B cell (primary cell): ENCODE results near the gene BBX. TPM values are rescaled to one million over a fixed set of nuclear protein-coding genes. Genes with fewer than 3 reads are reported as not detected.

Experiments
- ATAC-seq: fragments of 200-7000 bp; cut with Tn5 transposase; one replicate; pipeline ENCODE4 v1.10.0; 2021; ENCODE audit warnings: low read depth, mild to moderate bottlenecking, moderate number of reproducible peaks, moderate library complexity
- CTCF ChIA-PET: fragments of 350-600 bp; sonication (Branson Sonifier 250); formaldehyde crosslinking; loops from one replicate; lab custom pipeline; 2021; ENCODE audit warnings: antibody characterized with exemption, inconsistent platforms; lab: Charles Lee
- POLR2A ChIA-PET: fragments of 350-600 bp; sonication (Branson Sonifier 250); formaldehyde crosslinking; loops from one replicate; lab custom pipeline; 2021; ENCODE audit warnings: antibody characterized with exemption; lab: Charles Lee
- DNase-seq: peaks from one replicate; pipeline ENCODE4 v3.0.0; 2013
- H2AFZ ChIP-seq: 2 replicates; pipeline ENCODE4 v1.6.1; 2012; ENCODE audit warnings: mild to moderate bottlenecking, low read depth, low read length; ENCODE audit not compliant: insufficient read depth, poor library complexity, severe bottlenecking
- H3K27ac ChIP-seq, 2 donors: 1 replicate in 1 of 2; 2 replicates in 1 of 2; pipeline ENCODE4 v1.5.1; 2012 to 2013; ENCODE audit warnings: low read length in 2 of 2, mild to moderate bottlenecking in 2 of 2, moderate library complexity in 1 of 2
- H3K27me3 ChIP-seq, 4 experiments: fragments of 200-600 bp in 1 of 4; sonication (generic) in 1 of 4; replicated peaks in 1 of 4; 1 replicate in 2 of 4; 2 replicates in 2 of 4; pipeline versions ENCODE4 v1.6.1 to v1.7.0; 2013 to 2016; ENCODE audit warnings: low read length in 3 of 4, mild to moderate bottlenecking in 2 of 4, mixed read lengths in 1 of 4, moderate library complexity in 1 of 4; ENCODE audit not compliant: insufficient read depth in 4 of 4, control insufficient read depth in 3 of 4; ENCODE audit errors: control extremely low read depth in 1 of 4
- H3K36me3 ChIP-seq, 2 experiments: replicated peaks in 1 of 2; 1 replicate in 1 of 2; 2 replicates in 1 of 2; pipeline versions ENCODE4 v1.6.1 to v1.7.1; 2013; ENCODE audit warnings: low read length in 1 of 2; ENCODE audit not compliant: insufficient read depth in 2 of 2, control insufficient read depth in 1 of 2; ENCODE audit errors: control extremely low read depth in 1 of 2, extremely low read depth in 1 of 2
- H3K4me1 ChIP-seq, 2 donors: fragments of 200-600 bp in 1 of 2; sonication (generic) in 1 of 2; 1 replicate in 1 of 2; 2 replicates in 1 of 2; pipeline versions ENCODE4 v1.5.1 to v1.6.1; 2013 to 2017; ENCODE audit warnings: low read length in 2 of 2; ENCODE audit not compliant: control insufficient read depth in 2 of 2, insufficient read depth in 2 of 2
- H3K4me2 ChIP-seq: replicated peaks from 2 replicates; pipeline ENCODE3; 2012; ENCODE audit warnings: mild to moderate bottlenecking, low read depth, low read length; ENCODE audit not compliant: poor library complexity, severe bottlenecking
- H3K4me3 ChIP-seq, 5 experiments: fragments of 200-600 bp in 1 of 5; sonication (generic) in 1 of 5; 1 replicate in 3 of 5; 2 replicates in 2 of 5; pipeline versions ENCODE4 v1.5.1 to v1.7.0; 2011 to 2016; ENCODE audit warnings: low read length in 4 of 5, mild to moderate bottlenecking in 4 of 5, low read depth in 2 of 5, control low read depth in 1 of 5, moderate library complexity in 1 of 5; ENCODE audit not compliant: insufficient read depth in 1 of 5; ENCODE audit errors: control extremely low read depth in 1 of 5, extremely low read depth in 1 of 5
- H3K79me2 ChIP-seq: fragments of 200-600 bp; sonication (generic); one replicate; pipeline ENCODE4 v1.6.0; 2016; ENCODE audit warnings: low read length; ENCODE audit not compliant: control insufficient read depth, insufficient read depth
- H3K9ac ChIP-seq: fragments of 200-600 bp; sonication (generic); 2 replicates; pipeline ENCODE4 v1.6.1; 2017; ENCODE audit warnings: mild to moderate bottlenecking, low read length, moderate library complexity
- H3K9me3 ChIP-seq, 3 donors: one replicate each; pipeline versions ENCODE4 v1.6.1 to v1.7.1; 2013; ENCODE audit warnings: low read length in 2 of 3; ENCODE audit not compliant: control insufficient read depth in 2 of 3, insufficient read depth in 1 of 3; ENCODE audit errors: control extremely low read depth in 1 of 3
- H4K20me1 ChIP-seq: 2 replicates; pipeline ENCODE4 v1.6.0; 2012; ENCODE audit warnings: mild to moderate bottlenecking, low read length; ENCODE audit not compliant: insufficient read depth, control insufficient read depth, poor library complexity, severe bottlenecking
- H3K27ac Mint-ChIP-seq: one replicate; pipeline ENCODE4 v1.8.0; 2021; ENCODE audit warnings: mixed read lengths
- H3K27me3 Mint-ChIP-seq: one replicate; pipeline ENCODE4 v1.8.0; 2021; ENCODE audit warnings: mixed read lengths
- H3K4me1 Mint-ChIP-seq: one replicate; pipeline ENCODE4 v1.8.0; 2021; ENCODE audit warnings: mixed read lengths
- H3K4me3 Mint-ChIP-seq: one replicate; pipeline ENCODE4 v1.8.0; 2021; ENCODE audit warnings: mixed read lengths
- H3K9me3 Mint-ChIP-seq: one replicate; pipeline ENCODE4 v1.8.0; 2022; ENCODE audit warnings: mixed read lengths; ENCODE audit not compliant: insufficient read depth
- EZH2 ChIP-seq: IDR thresholded peaks from 2 replicates; pipeline ENCODE4 v1.6.1; 2012; ENCODE audit warnings: borderline replicate concordance, low read depth, mild to moderate bottlenecking, moderate library complexity, low read length; ENCODE audit not compliant: insufficient read depth, poor library complexity, severe bottlenecking
- whole genome bisulfite sequencing: methylation state at CpG from one replicate; pipeline ENCODE4 v1.1.5; 2013; ENCODE audit warnings: missing lambda C conversion rate; ENCODE audit not compliant: insufficient coverage; 5-methylcytosine and 5-hydroxymethylcytosine counted together
- intact Hi-C: fragments of 100-400 bp; cut with micrococcal nuclease; formaldehyde crosslinking; loops from one replicate; pipeline ENCODE4 v1.10.0; 2022
- polyA plus RNA-seq: library from polyadenylated mRNA; depleted of rRNA; stranded (reverse); fragments of >200 nt; gene quantifications from 2 replicates; pipeline ENCODE4 v1.2.3, GENCODE V29; 2012
- total RNA-seq, 2 donors: library from RNA; stranded (reverse); fragments of 120-200 nt in 1 of 2; gene quantifications; 1 replicate in 1 of 2; 2 replicates in 1 of 2; pipeline versions ENCODE4 v1.2.3 to v1.2.4, GENCODE V29; 2013 to 2022
- TF ChIP-seq, protein P1 (sequence below): fragments of 200-600 bp; IDR thresholded peaks from one replicate; pipeline ENCODE4 v1.8.0; 2022; ENCODE audit warnings: antibody characterized with exemption, mild to moderate bottlenecking

The BBX gene
- total and polyA plus RNA-seq, 2 donors (not counting 1 experiment from before 2014, with no cell fraction given): 27.8 to 133 TPM

DNA sequence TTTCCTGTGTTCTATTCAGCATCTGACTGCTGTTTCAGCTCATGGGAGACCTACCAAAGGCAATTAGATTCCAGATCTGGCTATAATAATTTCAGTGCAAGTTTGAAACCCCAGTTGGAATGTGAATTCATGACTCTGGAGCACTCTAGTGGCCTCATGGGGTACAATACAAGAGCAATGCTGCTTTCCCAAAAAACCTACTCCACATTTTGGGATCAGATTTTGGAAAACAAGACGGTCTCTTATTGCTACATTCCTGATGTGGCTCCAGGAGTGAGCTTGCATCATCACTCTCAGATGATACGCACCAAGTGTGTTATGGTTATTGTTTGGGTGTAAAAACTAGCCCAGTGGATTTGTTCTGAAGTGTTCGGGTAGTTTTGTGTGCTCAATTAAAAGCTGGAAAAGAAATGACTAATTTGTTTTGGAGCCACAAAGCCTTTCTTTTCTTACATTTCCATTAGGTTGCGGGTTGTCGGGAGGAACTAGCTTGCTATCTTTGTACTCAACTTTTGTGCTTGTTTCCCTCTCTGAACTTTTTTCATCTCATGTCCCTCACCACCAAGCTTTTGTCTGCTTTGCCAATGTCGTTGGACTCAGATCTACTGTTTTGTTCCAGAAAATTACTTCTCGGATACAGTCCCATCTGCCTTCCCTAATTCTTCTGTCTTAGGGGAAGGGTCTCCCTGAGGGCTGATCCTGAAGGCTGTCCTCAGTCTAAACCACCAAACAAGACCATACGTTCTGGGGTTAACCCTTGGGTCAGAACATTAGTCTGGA lies 272.1 kb downstream of the BBX start:
- peak overlapping the region; percentile 6 for H3K4me3 Mint-ChIP-seq
- ATAC-seq (no peak), DNase-seq (no peak)
- H3K27ac Mint-ChIP-seq: peak overlapping the region; percentile 95
- TF ChIP-seq, protein P1, sequence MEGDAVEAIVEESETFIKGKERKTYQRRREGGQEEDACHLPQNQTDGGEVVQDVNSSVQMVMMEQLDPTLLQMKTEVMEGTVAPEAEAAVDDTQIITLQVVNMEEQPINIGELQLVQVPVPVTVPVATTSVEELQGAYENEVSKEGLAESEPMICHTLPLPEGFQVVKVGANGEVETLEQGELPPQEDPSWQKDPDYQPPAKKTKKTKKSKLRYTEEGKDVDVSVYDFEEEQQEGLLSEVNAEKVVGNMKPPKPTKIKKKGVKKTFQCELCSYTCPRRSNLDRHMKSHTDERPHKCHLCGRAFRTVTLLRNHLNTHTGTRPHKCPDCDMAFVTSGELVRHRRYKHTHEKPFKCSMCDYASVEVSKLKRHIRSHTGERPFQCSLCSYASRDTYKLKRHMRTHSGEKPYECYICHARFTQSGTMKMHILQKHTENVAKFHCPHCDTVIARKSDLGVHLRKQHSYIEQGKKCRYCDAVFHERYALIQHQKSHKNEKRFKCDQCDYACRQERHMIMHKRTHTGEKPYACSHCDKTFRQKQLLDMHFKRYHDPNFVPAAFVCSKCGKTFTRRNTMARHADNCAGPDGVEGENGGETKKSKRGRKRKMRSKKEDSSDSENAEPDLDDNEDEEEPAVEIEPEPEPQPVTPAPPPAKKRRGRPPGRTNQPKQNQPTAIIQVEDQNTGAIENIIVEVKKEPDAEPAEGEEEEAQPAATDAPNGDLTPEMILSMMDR: no peak
- no peak for TF ChIP-seq EZH2
- H3K4me2 ChIP-seq: peak overlapping the region; percentile 42
- peaks cover 11 to 16% of the 10 kb centered on the region in 2 donors for H3K4me1 ChIP-seq
- peaks cover 3% of the 10 kb centered on the region for H3K9me3 Mint-ChIP-seq
- no peak overlapping the region for H2AFZ ChIP-seq
- H3K4me3 ChIP-seq: no peak overlapping the region
- intact Hi-C loops: no loop called here
- H3K9ac ChIP-seq: no peak overlapping the region
- peak overlapping the region; percentile 40 to 57 for H3K27ac ChIP-seq
- H4K20me1 ChIP-seq: no peaks in the 10 kb centered on the region
- H3K79me2 ChIP-seq: no peaks in the 10 kb centered on the region
- ChIA-PET CTCF (interaction anchor here (0.7 kb wide), 1 partner anchor 268 kb away, joined by 3 read pairs; no protein-coding TSS in a partner anchor), POLR2A (interaction anchor here (1.5 kb wide), 1 partner anchor 9 kb away, joined by 5 read pairs; no protein-coding TSS in a partner anchor)
- peaks cover 32% of the 10 kb centered on the region for H3K4me1 Mint-ChIP-seq
- no peaks in the 10 kb centered on the region for H3K27me3 ChIP-seq
- H3K27me3 Mint-ChIP-seq: no peaks in the 10 kb centered on the region
- WGBS: 100% methylated on average over 3 of the region's 8 CpGs
- no peaks in the 10 kb centered on the region for H3K9me3 ChIP-seq
- H3K36me3 ChIP-seq: peaks cover 1 to 54% of the 10 kb centered on the region in 2 experiments

DNA sequence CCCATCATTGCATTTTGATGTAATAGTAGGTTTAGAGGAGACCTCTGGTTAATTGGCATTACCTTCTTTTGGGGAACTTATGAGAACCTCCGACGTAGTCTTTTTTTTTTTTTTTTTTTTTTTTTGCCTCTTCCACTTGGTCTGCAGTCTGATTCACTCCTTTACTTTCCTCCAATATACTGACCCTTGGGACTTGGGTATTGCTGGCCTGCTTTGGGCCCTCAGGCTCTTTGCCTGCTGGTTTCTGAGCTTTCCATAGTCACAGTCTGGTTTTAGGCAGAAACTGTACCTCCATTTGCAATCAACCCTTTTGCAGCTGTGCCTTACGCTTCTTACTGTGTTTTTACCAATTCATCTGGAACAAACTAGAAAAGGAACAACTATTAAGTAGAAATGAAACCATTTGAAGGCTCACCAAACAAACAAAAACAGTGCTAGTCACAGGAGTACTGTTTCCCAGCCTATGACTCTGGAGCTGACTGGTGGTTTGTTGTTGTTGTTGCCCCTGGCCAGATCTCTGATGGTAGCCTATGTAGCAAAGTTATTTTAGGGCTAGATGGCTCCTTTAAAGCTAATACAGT lies 272.8 kb downstream of the BBX start:
- TF ChIP-seq EZH2: no peak
- TF ChIP-seq, protein P1: no peak
- intact Hi-C loops: no loop called here
- no peak overlapping the region for H3K4me3 ChIP-seq
- WGBS: no CpG with 5 or more reads among the region's 3 CpGs
- no peaks in the 10 kb centered on the region for H3K79me2 ChIP-seq
- peak; percentile 57 for ATAC-seq
- POLR2A ChIA-PET: interaction anchor here (0.6 to 1.5 kb wide), 3 partner anchors 8 to 262 kb away, joined by 3 to 5 read pairs (median 5); no protein-coding TSS in a partner anchor
- H3K4me2 ChIP-seq: peak overlapping the region; percentile 42
- CTCF ChIA-PET: no interaction called here
- Mint-ChIP-seq H3K27me3 (no peaks in the 10 kb centered on the region), H3K4me1 (peaks cover 28% of the 10 kb centered on the region), H3K4me3 (peak overlapping the region; percentile 74), H3K27ac (peak overlapping the region; percentile 95), H3K9me3 (peaks cover under 1% of the 10 kb centered on the region)
- peak; percentile 29 for DNase-seq
- no peak overlapping the region for H3K9ac ChIP-seq
- peak overlapping the region; percentile 40 to 57 for H3K27ac ChIP-seq
- no peaks in the 10 kb centered on the region for H4K20me1 ChIP-seq
- H3K27me3 ChIP-seq: no peaks in the 10 kb centered on the region
- H3K9me3 ChIP-seq: no peaks in the 10 kb centered on the region
- peaks cover 0 to 58% of the 10 kb centered on the region in 2 experiments for H3K36me3 ChIP-seq
- H3K4me1 ChIP-seq: peaks cover 11 to 16% of the 10 kb centered on the region in 2 donors
- H2AFZ ChIP-seq: no peak overlapping the region
